ENCODE results near the gene AP3S2. TPM values are rescaled to one million over a fixed set of nuclear protein-coding genes. Genes with fewer than 3 reads are reported as not detected.

AP3S2 gene
- total and polyA plus RNA-seq, 7 donors, result 24.1 to 88.5 (median 33.5) TPM

DNA sequence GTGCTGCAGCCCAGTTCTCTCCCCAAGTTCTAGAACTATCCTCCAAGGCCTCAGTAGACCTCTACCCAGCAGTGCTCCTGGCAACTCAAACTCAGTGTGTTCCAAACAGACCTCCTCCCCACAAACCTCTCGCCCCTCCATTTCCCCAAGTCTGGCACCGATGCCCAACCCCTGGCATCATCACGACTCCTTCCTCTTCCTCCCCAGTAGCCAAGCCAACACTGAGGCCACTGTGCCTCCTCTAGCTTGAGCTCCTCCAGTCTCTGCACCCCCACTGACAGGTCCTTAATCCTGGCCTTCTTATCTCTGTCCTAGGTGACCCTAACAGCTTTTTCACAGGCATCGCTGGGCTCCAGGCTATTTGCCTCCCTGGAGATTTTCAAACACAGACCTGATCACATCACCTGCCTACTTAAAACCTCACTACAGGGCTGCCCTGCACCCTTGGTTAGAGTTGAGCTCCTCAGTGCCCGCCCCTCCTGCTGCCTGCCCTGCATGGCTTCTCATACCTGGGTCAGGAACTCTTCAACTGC lies 12.1 kb upstream of the AP3S2 start:
- intact Hi-C loops (cut with DNase I), result no loop called here
- 96 to 98% methylated on average over 5 of the region's 5 CpGs for WGBS, 2 donors
- TF ChIP-seq POLR2AphosphoS5 (IDR thresholded peaks at IDR 0.05) (no peak), EP300 (IDR thresholded peaks at IDR 0.05) (no peak), POLR2A (IDR thresholded peaks at IDR 0.05) (no peak)
- TF ChIP-seq, protein P1, sequence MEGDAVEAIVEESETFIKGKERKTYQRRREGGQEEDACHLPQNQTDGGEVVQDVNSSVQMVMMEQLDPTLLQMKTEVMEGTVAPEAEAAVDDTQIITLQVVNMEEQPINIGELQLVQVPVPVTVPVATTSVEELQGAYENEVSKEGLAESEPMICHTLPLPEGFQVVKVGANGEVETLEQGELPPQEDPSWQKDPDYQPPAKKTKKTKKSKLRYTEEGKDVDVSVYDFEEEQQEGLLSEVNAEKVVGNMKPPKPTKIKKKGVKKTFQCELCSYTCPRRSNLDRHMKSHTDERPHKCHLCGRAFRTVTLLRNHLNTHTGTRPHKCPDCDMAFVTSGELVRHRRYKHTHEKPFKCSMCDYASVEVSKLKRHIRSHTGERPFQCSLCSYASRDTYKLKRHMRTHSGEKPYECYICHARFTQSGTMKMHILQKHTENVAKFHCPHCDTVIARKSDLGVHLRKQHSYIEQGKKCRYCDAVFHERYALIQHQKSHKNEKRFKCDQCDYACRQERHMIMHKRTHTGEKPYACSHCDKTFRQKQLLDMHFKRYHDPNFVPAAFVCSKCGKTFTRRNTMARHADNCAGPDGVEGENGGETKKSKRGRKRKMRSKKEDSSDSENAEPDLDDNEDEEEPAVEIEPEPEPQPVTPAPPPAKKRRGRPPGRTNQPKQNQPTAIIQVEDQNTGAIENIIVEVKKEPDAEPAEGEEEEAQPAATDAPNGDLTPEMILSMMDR (IDR thresholded peaks at IDR 0.05), result no peak
- H3K36me3 ChIP-seq, result peaks cover 21 to 80% (median 39%) of the 10 kb centered on the region in 4 donors
- no peak overlapping the region for H3K27ac ChIP-seq
- DNase-seq, result no peak
- no peaks in the 10 kb centered on the region for H3K27me3 ChIP-seq
- H3K4me1 ChIP-seq, result peaks cover 0 to 6% (median under 1%) of the 10 kb centered on the region in 4 donors
- H3K4me3 ChIP-seq, result no peak overlapping the region
- no peaks in the 10 kb centered on the region for H3K9me3 ChIP-seq

DNA sequence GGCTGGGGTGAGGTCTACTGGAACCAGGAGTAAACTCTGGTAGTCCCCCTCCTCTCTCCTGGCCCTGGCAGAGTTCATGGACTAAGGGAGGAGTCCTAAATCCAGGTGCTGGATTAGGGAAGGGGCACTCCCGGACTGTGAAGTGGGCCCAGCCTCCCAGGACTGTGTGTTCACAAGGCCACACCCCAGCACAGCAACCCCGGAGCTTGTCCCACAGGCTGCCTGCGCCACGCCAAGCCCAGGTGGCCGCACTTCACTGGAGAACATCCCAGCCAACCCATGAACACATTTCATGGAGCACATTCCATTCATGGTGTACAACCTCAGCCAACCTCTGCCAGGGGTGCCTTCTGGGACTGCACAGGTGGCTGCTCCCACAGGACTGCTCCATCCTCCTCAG lies 10.7 kb upstream of the AP3S2 start:
- intact Hi-C loops (cut with DNase I), result no loop called here
- H3K36me3 ChIP-seq, result peaks cover 21 to 83% (median 41%) of the 10 kb centered on the region in 4 donors
- H3K4me3 ChIP-seq, result no peak overlapping the region
- TF ChIP-seq EP300 (IDR thresholded peaks at IDR 0.05) (no peak), POLR2A (IDR thresholded peaks at IDR 0.05) (no peak), POLR2AphosphoS5 (IDR thresholded peaks at IDR 0.05) (no peak)
- TF ChIP-seq, protein P1 (IDR thresholded peaks at IDR 0.05), result no peak
- H3K27me3 ChIP-seq, result no peaks in the 10 kb centered on the region
- DNase-seq, result no peak
- H3K4me1 ChIP-seq, result no peaks in the 10 kb centered on the region
- H3K9me3 ChIP-seq, result no peaks in the 10 kb centered on the region
- no peak overlapping the region for H3K27ac ChIP-seq
- 36 to 81% methylated on average over 5 of the region's 5 CpGs for WGBS, 2 donors

GRCh38 chr15:89903858-89904130 lies 10.0 kb upstream of the AP3S2 start:
- Histone ChIP-seq H3K4me3 (no peak overlapping the region), H3K9me3 (no peaks in the 10 kb centered on the region), H3K27me3 (no peaks in the 10 kb centered on the region), H3K4me1 (no peaks in the 10 kb centered on the region), H3K36me3 (peaks cover 21 to 75% (median 38%) of the 10 kb centered on the region in 4 donors), H3K27ac (no peak overlapping the region)
- WGBS, 2 donors, result 95 to 96% methylated on average over 11 of the region's 11 CpGs
- TF ChIP-seq, protein P1 (IDR thresholded peaks at IDR 0.05), result no peak
- no peak for TF ChIP-seq POLR2AphosphoS5 (IDR thresholded peaks at IDR 0.05)
- no peak for DNase-seq
- intact Hi-C loops (cut with DNase I), result no loop called here

DNA sequence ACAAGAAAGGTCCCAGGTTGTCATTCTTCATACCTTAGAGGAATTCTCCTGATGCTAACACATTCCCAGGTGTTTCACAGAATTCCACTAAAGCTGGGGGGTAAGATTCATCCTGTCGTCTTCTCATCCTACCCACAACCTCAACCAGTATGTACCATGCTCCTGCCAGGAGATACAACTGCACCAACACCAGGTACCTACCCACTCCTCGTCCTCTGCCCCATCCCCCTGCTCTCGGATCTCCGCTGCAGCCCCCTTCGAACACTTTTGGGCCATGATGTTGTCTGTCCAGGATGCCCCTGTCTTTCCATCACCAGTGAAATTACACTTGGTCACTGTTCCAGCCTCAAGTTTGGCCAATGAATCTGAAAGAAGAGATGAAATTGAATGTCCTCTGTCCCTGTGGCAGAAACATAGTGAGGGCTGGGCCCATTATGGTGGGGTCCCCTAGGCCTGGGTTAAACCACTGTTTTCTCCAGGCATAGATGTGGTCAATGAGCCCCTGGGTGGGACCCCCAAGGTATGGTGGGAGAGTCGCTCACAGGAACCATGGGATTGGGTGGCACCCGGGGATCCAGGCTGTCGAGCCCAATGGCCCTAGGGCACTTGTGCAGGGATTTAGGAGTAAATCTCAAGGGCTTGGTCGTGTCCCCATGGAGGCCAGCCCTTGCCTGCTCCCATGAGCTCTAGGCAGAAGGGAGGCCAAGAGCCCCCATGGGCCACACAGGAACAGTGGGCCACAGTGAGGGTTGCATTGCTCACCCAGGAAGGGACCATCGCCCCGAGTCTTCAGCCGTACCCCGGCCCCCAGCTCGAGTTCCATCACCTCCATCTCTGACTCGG lies 9.4 kb upstream of the AP3S2 start:
- WGBS, 2 donors, result 95 to 96% methylated on average over 15 of the region's 15 CpGs
- TF ChIP-seq, protein P1 (IDR thresholded peaks at IDR 0.05), result no peak
- TF ChIP-seq POLR2AphosphoS5 (IDR thresholded peaks at IDR 0.05), result no peak
- no peak for TF ChIP-seq POLR2A (IDR thresholded peaks at IDR 0.05)
- no peak for TF ChIP-seq EP300 (IDR thresholded peaks at IDR 0.05)
- no peak for DNase-seq
- Histone ChIP-seq H3K27ac (no peak overlapping the region), H3K36me3 (peaks cover 21 to 71% (median 38%) of the 10 kb centered on the region in 4 donors), H3K9me3 (no peaks in the 10 kb centered on the region), H3K4me1 (no peaks in the 10 kb centered on the region), H3K4me3 (no peak overlapping the region), H3K27me3 (no peaks in the 10 kb centered on the region)
- intact Hi-C loops (cut with DNase I), result no loop called here
